SK-N-SH (cell line): ENCODE measurements around the gene RBM34.

Experiments
- GATA2 ChIP-seq: sonication (generic); formaldehyde crosslinking; IDR thresholded peaks from 2 replicates; pipeline ENCODE4 v1.5.0; 2020; ENCODE audit warnings: mild to moderate bottlenecking, missing genetic modification reagents
- POLR2AphosphoS5 ChIP-seq: IDR thresholded peaks from 2 replicates; pipeline ENCODE4 v1.6.1; 2012; ENCODE audit warnings: low read depth, low read length
- TAF1 ChIP-seq: IDR thresholded peaks from 2 replicates; pipeline ENCODE4 v1.6.1; 2012; ENCODE audit warnings: low read depth, mild to moderate bottlenecking, low read length, moderate library complexity, borderline replicate concordance
- TF ChIP-seq, protein P1 (sequence below): fragments of 200-600 bp; sonication (generic); IDR thresholded peaks from 2 replicates; pipeline ENCODE4 v1.6.1; 2017; ENCODE audit warnings: antibody characterized with exemption, mild to moderate bottlenecking, moderate library complexity

DNA sequence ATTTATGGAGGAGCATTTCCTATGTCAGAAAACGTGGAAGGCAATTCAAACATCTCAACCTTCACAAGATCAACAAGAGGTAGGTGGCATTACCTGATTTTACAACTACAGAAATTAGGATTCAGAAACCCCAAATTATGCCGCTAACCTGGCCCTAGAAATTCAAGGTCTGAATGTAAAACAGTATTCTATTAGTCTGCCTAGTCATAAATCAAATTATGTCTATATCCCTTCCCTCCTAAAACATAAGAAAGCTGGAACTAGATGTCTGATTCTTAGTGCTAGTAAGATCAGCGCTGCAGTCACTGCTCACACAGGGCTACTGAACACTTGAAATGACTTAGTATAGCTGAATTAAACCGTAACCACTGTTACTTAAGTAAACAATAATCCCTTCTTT is 33.8 kb downstream of the RBM34 start:
- TF ChIP-seq POLR2AphosphoS5: no peak
- TF ChIP-seq TAF1: no peak
- TF ChIP-seq, protein P1, sequence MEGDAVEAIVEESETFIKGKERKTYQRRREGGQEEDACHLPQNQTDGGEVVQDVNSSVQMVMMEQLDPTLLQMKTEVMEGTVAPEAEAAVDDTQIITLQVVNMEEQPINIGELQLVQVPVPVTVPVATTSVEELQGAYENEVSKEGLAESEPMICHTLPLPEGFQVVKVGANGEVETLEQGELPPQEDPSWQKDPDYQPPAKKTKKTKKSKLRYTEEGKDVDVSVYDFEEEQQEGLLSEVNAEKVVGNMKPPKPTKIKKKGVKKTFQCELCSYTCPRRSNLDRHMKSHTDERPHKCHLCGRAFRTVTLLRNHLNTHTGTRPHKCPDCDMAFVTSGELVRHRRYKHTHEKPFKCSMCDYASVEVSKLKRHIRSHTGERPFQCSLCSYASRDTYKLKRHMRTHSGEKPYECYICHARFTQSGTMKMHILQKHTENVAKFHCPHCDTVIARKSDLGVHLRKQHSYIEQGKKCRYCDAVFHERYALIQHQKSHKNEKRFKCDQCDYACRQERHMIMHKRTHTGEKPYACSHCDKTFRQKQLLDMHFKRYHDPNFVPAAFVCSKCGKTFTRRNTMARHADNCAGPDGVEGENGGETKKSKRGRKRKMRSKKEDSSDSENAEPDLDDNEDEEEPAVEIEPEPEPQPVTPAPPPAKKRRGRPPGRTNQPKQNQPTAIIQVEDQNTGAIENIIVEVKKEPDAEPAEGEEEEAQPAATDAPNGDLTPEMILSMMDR: no peak
- no peak for TF ChIP-seq GATA2 (CRISPR knock-in tag)
